GM12864 (cell line): ENCODE results near the gene MNT.

Source experiments
- DNase-seq: peaks from one replicate; pipeline ENCODE4 v3.0.0-alpha.2; 2011; ENCODE audit warnings: low read depth
- H3K4me3 ChIP-seq: 2 replicates; pipeline ENCODE4 v1.5.1; 2011; ENCODE audit warnings: mild to moderate bottlenecking, low read depth, low read length, control low read depth
- CTCF ChIP-seq: IDR thresholded peaks from 2 replicates; pipeline ENCODE4 v1.5.1; 2011; ENCODE audit warnings: low read depth, mild to moderate bottlenecking, moderate library complexity, low read length, control low read depth, inconsistent platforms; ENCODE audit errors: missing control alignments

Gene MNT

GRCh38 chr17:2416010-2416734 lies 15.3 kb upstream of the MNT start:
- no peak overlapping the region for H3K4me3 ChIP-seq
- DNase-seq = no peak
- peak; percentile 90 for TF ChIP-seq CTCF

DNA sequence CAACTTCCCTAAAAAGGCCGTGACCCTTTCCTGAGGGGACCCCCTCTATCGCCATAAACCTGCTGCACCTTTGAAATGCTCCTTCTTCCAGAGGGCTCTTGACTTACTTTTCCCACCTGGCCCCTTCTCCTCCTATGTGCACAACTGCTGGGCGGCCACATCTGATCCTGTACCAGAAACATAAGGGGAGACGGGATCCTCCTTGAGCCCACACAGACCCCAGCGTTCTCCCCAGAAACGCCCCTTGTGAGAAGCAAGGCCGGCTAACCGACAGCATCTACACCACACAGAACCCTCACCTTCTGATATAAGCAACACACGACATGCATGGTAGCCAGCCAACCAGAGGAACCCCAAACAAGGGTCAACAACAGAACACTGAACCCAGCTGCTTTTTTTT lies 14.2 kb upstream of the MNT start:
- no peak for TF ChIP-seq CTCF

GRCh38 chr17:2414446-2415064 lies 13.7 kb upstream of the MNT start:
- no peak for TF ChIP-seq CTCF
- no peak for DNase-seq
- no peak overlapping the region for H3K4me3 ChIP-seq

More for the DNA sequence above, 14.2 kb upstream of the MNT start:
- no peak for DNase-seq
- no peak overlapping the region for H3K4me3 ChIP-seq

DNA sequence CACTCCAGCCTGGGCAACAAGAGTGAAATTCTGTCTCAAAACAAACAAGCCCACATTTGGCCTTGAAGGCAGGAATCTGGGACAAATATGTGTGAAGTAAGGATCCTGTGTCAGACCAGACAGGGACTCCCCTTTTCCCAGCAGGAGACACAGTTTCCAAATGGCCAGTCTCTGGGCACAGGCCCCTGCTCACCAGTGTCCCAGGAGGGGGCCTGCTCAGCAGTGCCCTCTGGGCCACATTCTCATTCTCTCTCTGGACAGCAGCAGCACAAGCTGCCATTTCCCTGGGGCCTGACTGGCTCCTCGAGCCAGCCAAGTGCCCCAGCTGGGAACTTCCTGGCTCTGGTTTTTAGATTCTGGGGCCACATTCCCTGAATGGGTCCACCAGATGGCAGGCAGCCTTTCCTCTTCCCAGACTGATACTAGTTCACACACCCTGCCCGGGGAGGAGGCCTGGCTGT lies 11.7 kb upstream of the MNT start:
- H3K4me3 ChIP-seq = no peak overlapping the region
- DNase-seq = no peak
- TF ChIP-seq CTCF = no peak

- DNase-seq = no peak
- TF ChIP-seq CTCF = no peak
- H3K4me3 ChIP-seq = no peak overlapping the region
Measured at GRCh38 chr17:2410951-2411350, 10.1 kb upstream of the MNT start.

GRCh38 chr17:2406903-2407790 lies 6.3 kb upstream of the MNT start:
- no peak for TF ChIP-seq CTCF
- no peak overlapping the region for H3K4me3 ChIP-seq
- DNase-seq = no peak
